CD4-positive, alpha-beta T cell (primary cell): ENCODE measurements around the gene E2F7. TPM values are rescaled to one million over a fixed set of nuclear protein-coding genes. Genes with fewer than 3 reads are reported as not detected.

Experiments used
- ATAC-seq: fragments of 200-7000 bp; cut with Tn5 transposase; one replicate; pipeline ENCODE4 v1.10.0; 2022; ENCODE audit warnings: mild to moderate bottlenecking; ENCODE audit not compliant: poor library complexity
- CTCF ChIA-PET: fragments of 350-600 bp; sonication (Branson Sonifier 250); formaldehyde crosslinking; loops from one replicate; lab custom pipeline; 2021; ENCODE audit warnings: antibody characterized with exemption, inconsistent platforms; lab: Charles Lee
- POLR2A ChIA-PET: fragments of 350-600 bp; sonication (Branson Sonifier 250); formaldehyde crosslinking; loops from one replicate; lab custom pipeline; 2021; ENCODE audit warnings: antibody characterized with exemption, inconsistent platforms; lab: Charles Lee
- DNase-seq, 14 experiments: peaks; one replicate each; pipeline ENCODE4 v3.0.0-alpha.2; 2013 to 2020; ENCODE audit warnings: mixed read lengths in 2 of 14
- H3K27ac ChIP-seq, 2 donors: one replicate each; pipeline versions ENCODE4 v1.5.1 to v1.7.0; 2013; ENCODE audit warnings: low read length in 2 of 2, low read depth in 1 of 2, mild to moderate bottlenecking in 1 of 2
- H3K27me3 ChIP-seq, 2 experiments: 1 replicate in 1 of 2; 2 replicates in 1 of 2; pipeline versions ENCODE4 v1.6.1 to v1.7.0; 2013; ENCODE audit warnings: low read length in 2 of 2, control low read depth in 1 of 2, mild to moderate bottlenecking in 1 of 2, moderate library complexity in 1 of 2; ENCODE audit not compliant: insufficient read depth in 2 of 2, control insufficient read depth in 1 of 2
- H3K36me3 ChIP-seq: one replicate; pipeline ENCODE4 v1.6.1; 2013; ENCODE audit warnings: low read length, control low read depth; ENCODE audit not compliant: insufficient read depth
- H3K4me1 ChIP-seq: one replicate; pipeline ENCODE4 v1.6.1; 2013; ENCODE audit warnings: low read length, control low read depth; ENCODE audit not compliant: insufficient read depth
- H3K4me3 ChIP-seq: one replicate; pipeline ENCODE4 v1.5.1; 2013; ENCODE audit warnings: mild to moderate bottlenecking, low read length, moderate library complexity
- H3K9me3 ChIP-seq, 2 experiments: 1 replicate in 1 of 2; 2 replicates in 1 of 2; pipeline versions ENCODE4 v1.6.1 to v1.7.0; 2013; ENCODE audit warnings: low read length in 2 of 2, mild to moderate bottlenecking in 2 of 2, control low read depth in 1 of 2, moderate library complexity in 1 of 2; ENCODE audit not compliant: control insufficient read depth in 1 of 2, insufficient read depth in 1 of 2
- H3K27ac Mint-ChIP-seq: one replicate; pipeline ENCODE4 v1.8.0; 2020; ENCODE audit warnings: mixed read lengths
- H3K27me3 Mint-ChIP-seq: one replicate; pipeline ENCODE4 v1.8.0; 2021; ENCODE audit warnings: mixed read lengths
- H3K36me3 Mint-ChIP-seq: one replicate; pipeline ENCODE4 v1.8.0; 2021; ENCODE audit warnings: low read depth, mixed read lengths
- H3K4me1 Mint-ChIP-seq: one replicate; pipeline ENCODE4 v1.8.0; 2021; ENCODE audit warnings: low read depth, mixed read lengths
- H3K4me3 Mint-ChIP-seq: one replicate; pipeline ENCODE4 v1.8.0; 2020; ENCODE audit warnings: mild to moderate bottlenecking, mixed read lengths
- H3K9me3 Mint-ChIP-seq: one replicate; pipeline ENCODE4 v1.8.0; 2020; ENCODE audit warnings: mixed read lengths
- CTCF ChIP-seq: fragments of 200-600 bp; IDR thresholded peaks from one replicate; pipeline ENCODE4 v1.8.0; 2022; ENCODE audit warnings: antibody characterized with exemption, mild to moderate bottlenecking
- intact Hi-C, 2 experiments: fragments of 100-400 bp; cut with DNase I in 1 of 2; cut with micrococcal nuclease in 1 of 2; formaldehyde crosslinking; loops; one replicate each; pipeline versions ENCODE4 v1.15.1 to v1.9.0; 2023 to 2025; cut with DNase I, micrococcal nuclease
- total RNA-seq, 174 experiments: library from RNA in 2 of 174; stranded (reverse) in 2 of 174; gene quantifications; one replicate each; pipeline ENCODE4 v1.2.3 and lab custom pipeline; 2021 to 2026

E2F7 gene
- total RNA-seq, 2 experiments from 2014 or later = 0.14 to 0.16 TPM

- Histone ChIP-seq H3K9me3 (no peaks in the 10 kb centered on the region), H3K36me3 (no peaks in the 10 kb centered on the region), H3K4me1 (no peaks in the 10 kb centered on the region), H3K27ac (no peak overlapping the region), H3K4me3 (no peak overlapping the region), H3K27me3 (peaks cover 0 to 12% of the 10 kb centered on the region in 2 experiments)
- ATAC-seq = no peak
- intact Hi-C loops = no loop called here
- no peak for DNase-seq
- Mint-ChIP-seq H3K27ac (no peak overlapping the region), H3K4me3 (no peak overlapping the region), H3K27me3 (peaks cover 16% of the 10 kb centered on the region), H3K4me1 (no peaks in the 10 kb centered on the region), H3K9me3 (no peaks in the 10 kb centered on the region), H3K36me3 (no peaks in the 10 kb centered on the region)
- no peak for TF ChIP-seq CTCF
- POLR2A ChIA-PET = no interaction called here
- CTCF ChIA-PET = no interaction called here
Measured at GRCh38 chr12:77082021-77082420, 16.7 kb upstream of the E2F7 start.

GRCh38 chr12:77079631-77080030 lies 14.3 kb upstream of the E2F7 start:
- no peak overlapping the region for H3K27ac Mint-ChIP-seq
- no peaks in the 10 kb centered on the region for H3K36me3 ChIP-seq
- no peaks in the 10 kb centered on the region for H3K4me1 Mint-ChIP-seq
- no peak for TF ChIP-seq CTCF
- H3K36me3 Mint-ChIP-seq = no peaks in the 10 kb centered on the region
- H3K27me3 Mint-ChIP-seq = peaks cover 25% of the 10 kb centered on the region
- H3K4me3 ChIP-seq = no peak overlapping the region
- H3K27me3 ChIP-seq = peaks cover 0 to 12% of the 10 kb centered on the region in 2 experiments
- CTCF ChIA-PET = no interaction called here
- H3K9me3 Mint-ChIP-seq = no peaks in the 10 kb centered on the region
- no peak overlapping the region for H3K4me3 Mint-ChIP-seq
- intact Hi-C loops = no loop called here
- no peaks in the 10 kb centered on the region for H3K9me3 ChIP-seq
- POLR2A ChIA-PET = no interaction called here
- DNase-seq = no peak
- H3K4me1 ChIP-seq = no peaks in the 10 kb centered on the region
- ATAC-seq = no peak
- no peak overlapping the region for H3K27ac ChIP-seq

GRCh38 chr12:77078231-77078630 lies 12.9 kb upstream of the E2F7 start:
- CTCF ChIA-PET = no interaction called here
- POLR2A ChIA-PET = no interaction called here
- H3K4me3 ChIP-seq = no peak overlapping the region
- H3K27ac ChIP-seq = no peak overlapping the region
- H3K36me3 ChIP-seq = no peaks in the 10 kb centered on the region
- peaks cover 0 to 12% of the 10 kb centered on the region in 2 experiments for H3K27me3 ChIP-seq
- H3K27me3 Mint-ChIP-seq = peaks cover 25% of the 10 kb centered on the region
- H3K36me3 Mint-ChIP-seq = no peaks in the 10 kb centered on the region
- H3K4me1 ChIP-seq = no peaks in the 10 kb centered on the region
- no peak for TF ChIP-seq CTCF
- no peaks in the 10 kb centered on the region for H3K9me3 ChIP-seq
- intact Hi-C loops = no loop called here
- H3K27ac Mint-ChIP-seq = no peak overlapping the region
- ATAC-seq (no peak), DNase-seq (no peak)
- no peak overlapping the region for H3K4me3 Mint-ChIP-seq
- no peaks in the 10 kb centered on the region for H3K9me3 Mint-ChIP-seq
- no peaks in the 10 kb centered on the region for H3K4me1 Mint-ChIP-seq
